ENCODE results near the gene SLC18A3. TPM values are rescaled to one million over a fixed set of nuclear protein-coding genes. Genes with fewer than 3 reads are reported as not detected.

Gene SLC18A3
- total RNA-seq, 4 donors from 2014 or later, result not detected

GRCh38 chr10:49656845-49657493 is 46.9 kb downstream of the SLC18A3 start:
- peak in 1 of 2 donors; percentile 50 for DNase-seq (ENCODE audit: low spot score in 2 of 2)
- Histone ChIP-seq H3K36me3 (no peaks in the 10 kb centered on the region), H3K9me3 (peaks cover 4% of the 10 kb centered on the region), H3K4me3 (no peak overlapping the region), H3K4me1 (no peaks in the 10 kb centered on the region), H3K27ac (no peak overlapping the region), H3K27me3 (peaks cover 5% of the 10 kb centered on the region)
- 78% methylated on average over 9 of the region's 9 CpGs for WGBS
- TF ChIP-seq, protein P1, sequence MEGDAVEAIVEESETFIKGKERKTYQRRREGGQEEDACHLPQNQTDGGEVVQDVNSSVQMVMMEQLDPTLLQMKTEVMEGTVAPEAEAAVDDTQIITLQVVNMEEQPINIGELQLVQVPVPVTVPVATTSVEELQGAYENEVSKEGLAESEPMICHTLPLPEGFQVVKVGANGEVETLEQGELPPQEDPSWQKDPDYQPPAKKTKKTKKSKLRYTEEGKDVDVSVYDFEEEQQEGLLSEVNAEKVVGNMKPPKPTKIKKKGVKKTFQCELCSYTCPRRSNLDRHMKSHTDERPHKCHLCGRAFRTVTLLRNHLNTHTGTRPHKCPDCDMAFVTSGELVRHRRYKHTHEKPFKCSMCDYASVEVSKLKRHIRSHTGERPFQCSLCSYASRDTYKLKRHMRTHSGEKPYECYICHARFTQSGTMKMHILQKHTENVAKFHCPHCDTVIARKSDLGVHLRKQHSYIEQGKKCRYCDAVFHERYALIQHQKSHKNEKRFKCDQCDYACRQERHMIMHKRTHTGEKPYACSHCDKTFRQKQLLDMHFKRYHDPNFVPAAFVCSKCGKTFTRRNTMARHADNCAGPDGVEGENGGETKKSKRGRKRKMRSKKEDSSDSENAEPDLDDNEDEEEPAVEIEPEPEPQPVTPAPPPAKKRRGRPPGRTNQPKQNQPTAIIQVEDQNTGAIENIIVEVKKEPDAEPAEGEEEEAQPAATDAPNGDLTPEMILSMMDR (IDR thresholded peaks at IDR 0.05), result no peak
- TF ChIP-seq POLR2A (IDR thresholded peaks at IDR 0.05) (no peak), POLR2AphosphoS5 (IDR thresholded peaks at IDR 0.05) (no peak), EP300 (IDR thresholded peaks at IDR 0.05) (no peak)

- peaks cover 4% of the 10 kb centered on the region for H3K9me3 ChIP-seq
- TF ChIP-seq, protein P1 (IDR thresholded peaks at IDR 0.05), result no peak
- no peak for TF ChIP-seq POLR2AphosphoS5 (IDR thresholded peaks at IDR 0.05)
- no peak for TF ChIP-seq EP300 (IDR thresholded peaks at IDR 0.05)
- no peak for TF ChIP-seq POLR2A (IDR thresholded peaks at IDR 0.05)
- DNase-seq (ENCODE audit: low spot score in 2 of 2), result no peak
- no peak overlapping the region for H3K4me3 ChIP-seq
- no peaks in the 10 kb centered on the region for H3K4me1 ChIP-seq
- 88% methylated on average over 1 of the region's 1 CpG for WGBS
- no peaks in the 10 kb centered on the region for H3K36me3 ChIP-seq
- H3K27ac ChIP-seq, result no peak overlapping the region
- peaks cover 5% of the 10 kb centered on the region for H3K27me3 ChIP-seq
These were observed 47.5 kb downstream of the SLC18A3 start for GRCh38 chr10:49657606-49658005.

DNA sequence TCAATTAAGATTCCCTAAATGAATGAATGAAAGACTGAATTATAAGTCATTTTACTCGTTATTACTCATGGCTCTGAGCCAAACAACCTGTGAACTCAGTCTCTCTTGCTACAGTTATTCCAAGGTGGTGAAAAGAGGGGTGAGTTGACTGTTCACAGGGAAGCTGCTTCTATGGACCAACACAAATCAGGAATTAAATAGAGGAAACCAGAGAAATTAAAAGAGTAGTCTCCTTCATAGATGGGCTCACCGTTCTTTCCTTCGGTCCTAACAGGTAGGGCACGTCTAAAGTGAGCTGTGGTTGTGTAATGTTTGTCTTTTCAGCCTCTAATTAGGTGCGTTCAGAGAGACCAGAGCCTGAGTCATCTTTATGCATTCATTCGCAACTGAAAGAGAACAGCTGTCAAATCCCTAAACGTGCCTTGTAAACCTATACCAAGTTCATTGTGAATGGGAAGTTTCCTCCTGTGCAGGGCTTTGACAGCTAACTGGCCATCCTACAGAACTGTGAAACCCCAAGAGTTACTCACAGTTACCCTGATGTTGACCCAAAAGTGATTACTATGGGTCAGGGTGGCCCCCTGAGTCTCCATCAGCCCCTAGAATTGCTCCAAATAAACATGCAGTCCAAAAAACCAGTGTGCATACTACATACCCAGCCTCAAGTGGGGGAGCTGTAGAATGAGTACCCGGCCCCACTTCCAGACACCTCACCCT is 51.2 kb downstream of the SLC18A3 start:
- Histone ChIP-seq H3K27me3 (no peaks in the 10 kb centered on the region), H3K4me3 (no peak overlapping the region), H3K36me3 (no peaks in the 10 kb centered on the region), H3K9me3 (peaks cover 4% of the 10 kb centered on the region), H3K4me1 (no peaks in the 10 kb centered on the region), H3K27ac (no peak overlapping the region)
- TF ChIP-seq POLR2A (IDR thresholded peaks at IDR 0.05) (no peak), POLR2AphosphoS5 (IDR thresholded peaks at IDR 0.05) (no peak), EP300 (IDR thresholded peaks at IDR 0.05) (no peak)
- TF ChIP-seq, protein P1 (IDR thresholded peaks at IDR 0.05), result no peak
- DNase-seq (ENCODE audit: low spot score in 2 of 2), result peak in 1 of 2 donors; percentile 52
- WGBS, result 53% methylated on average over 8 of the region's 8 CpGs

Other genes starting within 250 kb of the SLC18A3 start
- gene DRGX, start 214.2 kb upstream of the SLC18A3 start, total RNA-seq, result 1 to 10 TPM in 1 of 4 donors, not detected in 3; 1.2 TPM
- gene ERCC6, start 71.2 kb upstream of the SLC18A3 start, total RNA-seq, result 10 to 100 TPM; 20.5 to 37.1 (median 24.4) TPM
- gene CHAT, start 3.7 kb downstream of the SLC18A3 start, total RNA-seq, result not detected
- gene C10orf53, start 69.3 kb downstream of the SLC18A3 start, total RNA-seq, result not detected
- gene OGDHL, start 152.0 kb downstream of the SLC18A3 start, total RNA-seq, result under 1 TPM in 1 of 4 donors, not detected in 3; 0.18 TPM

All from suprapubic skin (tissue), 4 donors.